K562 (cell line): ENCODE measurements around the gene GMEB2. TPM values are rescaled to one million over a fixed set of nuclear protein-coding genes. Genes with fewer than 3 reads are reported as not detected.

Experiments
- CBFA2T3 ChIP-seq: fragments of 450-650 bp; IDR thresholded peaks from 2 replicates; pipeline ENCODE4 v1.6.1; 2017
- CCNT2 ChIP-seq: IDR thresholded peaks from 2 replicates; pipeline ENCODE4 v1.6.1; 2011; ENCODE audit warnings: borderline replicate concordance, low read depth, mild to moderate bottlenecking, moderate library complexity, mixed read lengths, low read length; ENCODE audit not compliant: insufficient read length; ENCODE audit errors: extremely low read depth
- ELF4 ChIP-seq: fragments of 450-650 bp; formaldehyde crosslinking; IDR thresholded peaks from 2 replicates; pipeline ENCODE4 v1.4.0; 2022; ENCODE audit warnings: missing genetic modification characterization
- KDM2B ChIP-seq: fragments of 250-450 bp; sonication (Bioruptor Pico); IDR thresholded peaks from 2 replicates; pipeline ENCODE4 v1.8.0; 2021; ENCODE audit warnings: mild to moderate bottlenecking, moderate library complexity
- KDM4B ChIP-seq, 2 experiments: fragments of 450-650 bp in 1 of 2; sonication (generic) in 1 of 2; IDR thresholded peaks; 2 replicates each; pipeline ENCODE4 v1.6.1; 2016 to 2017; ENCODE audit warnings: borderline replicate concordance in 2 of 2, antibody characterized with exemption in 1 of 2, low read depth in 1 of 2, mild to moderate bottlenecking in 1 of 2
- KLF1 ChIP-seq: fragments of 450-650 bp; IDR thresholded peaks from 2 replicates; pipeline ENCODE4 v1.6.1; 2016; ENCODE audit warnings: missing genetic modification characterization, missing compliant biosample characterization
- MTA1 ChIP-seq: fragments of 450-650 bp; IDR thresholded peaks from 2 replicates; pipeline ENCODE4 v1.6.1; 2017; ENCODE audit warnings: borderline replicate concordance
- POLR2H ChIP-seq: IDR thresholded peaks from 2 replicates; pipeline ENCODE4 v1.6.1; 2016; ENCODE audit warnings: missing genetic modification characterization, low read depth, mild to moderate bottlenecking, control low read depth, missing compliant biosample characterization, moderate library complexity
- PTTG1 ChIP-seq: fragments of 450-650 bp; IDR thresholded peaks from 2 replicates; pipeline ENCODE4 v1.6.1; 2016; ENCODE audit warnings: low read depth, mild to moderate bottlenecking, missing genetic modification characterization, missing compliant biosample characterization
- SMAD4 ChIP-seq: fragments of 250-450 bp; sonication (Bioruptor Pico); conservative IDR thresholded peaks from 2 replicates; pipeline ENCODE4 v1.8.0; 2021; ENCODE audit warnings: inconsistent platforms, mild to moderate bottlenecking, moderate library complexity
- TBL1XR1 ChIP-seq, 2 experiments: IDR thresholded peaks; 2 replicates each; pipeline ENCODE4 v1.6.1; 2012; ENCODE audit warnings: improper control_type of control experiment in 2 of 2, low read length in 2 of 2, mild to moderate bottlenecking in 1 of 2
- polyA plus RNA-seq, 8 experiments: library from polyadenylated mRNA; depleted of rRNA in 4 of 8; stranded (reverse) in 5 of 8; unstranded in 3 of 8; fragments of >200 nt; fragmentation: Nextera tagmentation in 2 of 8; fragmentation: Illumina TruSeq in 1 of 8; extraction: Ambion mirVana in 2 of 8; extraction: Trizol in 1 of 8; gene quantifications; 2 replicates each; pipeline versions ENCODE4 v1.2.1 to v1.2.3, GENCODE V29; 2011 to 2014; ENCODE audit warnings: inconsistent platforms in 1 of 8, missing spikeins in 1 of 8
- total RNA-seq, 7 experiments: library from RNA; depleted of rRNA in 6 of 7; stranded (reverse); fragments of >200 nt in 6 of 7; fragmentation: Illumina TruSeq in 2 of 7; extraction: Trizol in 2 of 7; gene quantifications; 2 replicates each; pipeline versions ENCODE4 v1.2.1 to v1.2.3, GENCODE V29; 2011 to 2021; ENCODE audit warnings: low replicate concordance in 1 of 7
- TF ChIP-seq, protein P1 (sequence below): fragments of 250-450 bp; sonication (Bioruptor Pico); IDR thresholded peaks from 2 replicates; pipeline ENCODE4 v1.4.0; 2020
- TF ChIP-seq, protein P2 (sequence below): fragments of 200-800 bp; sonication (Bioruptor generic); IDR thresholded peaks from 2 replicates; pipeline ENCODE4 v1.6.1; 2017; ENCODE audit warnings: missing genetic modification characterization, missing compliant biosample characterization
- TF ChIP-seq, protein P3 (sequence below): fragments of 450-650 bp; formaldehyde crosslinking; IDR thresholded peaks from 2 replicates; pipeline ENCODE4 v1.4.0; 2022; ENCODE audit warnings: missing genetic modification characterization
- TF ChIP-seq, protein P4 (sequence below): fragments of 450-650 bp; IDR thresholded peaks from 2 replicates; pipeline ENCODE4 v1.6.1; 2018; ENCODE audit not compliant: partially characterized antibody

Gene GMEB2
- total and polyA plus RNA-seq, 9 of the 15 experiments (the other 6 are each of a cell fraction or from before 2014, with no cell fraction given), result 0.03 to 13.9 (median 6.3) TPM

DNA sequence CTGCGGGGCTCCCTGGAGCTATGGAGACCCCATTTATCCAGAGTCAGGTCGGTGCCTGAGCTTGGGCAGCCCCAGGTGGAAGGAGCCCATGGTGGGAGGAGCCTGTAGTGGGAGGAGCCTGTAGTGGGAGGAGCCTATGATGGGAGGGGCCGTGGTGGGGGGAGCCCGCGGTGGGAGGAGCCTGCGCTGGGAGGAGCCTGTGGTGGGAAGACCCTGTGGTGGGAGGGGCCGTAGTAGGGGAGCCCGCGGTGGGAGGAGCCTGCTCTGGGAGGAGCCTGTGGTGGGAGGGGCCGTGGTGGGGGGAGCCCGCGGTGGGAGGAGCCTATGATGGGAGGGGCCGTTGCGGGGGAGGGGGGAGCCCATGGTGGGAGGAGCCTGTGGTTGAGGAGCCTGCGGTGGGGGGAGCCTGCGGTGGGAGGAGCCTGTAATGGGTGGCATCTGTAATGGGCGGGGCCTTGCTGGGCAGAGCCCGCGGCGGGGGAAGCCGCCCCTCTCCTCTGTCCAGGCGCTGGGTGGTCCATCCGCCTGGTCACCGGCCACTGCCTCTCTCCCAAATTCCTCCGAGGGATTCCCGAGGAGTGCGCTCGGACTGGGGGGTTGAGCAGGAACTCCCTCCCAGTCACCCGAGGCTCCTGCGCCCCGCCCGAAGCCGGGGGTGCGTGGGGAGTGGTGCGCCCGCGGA is 73.5 kb downstream of the GMEB2 start (continued):
- TF ChIP-seq, protein P1, sequence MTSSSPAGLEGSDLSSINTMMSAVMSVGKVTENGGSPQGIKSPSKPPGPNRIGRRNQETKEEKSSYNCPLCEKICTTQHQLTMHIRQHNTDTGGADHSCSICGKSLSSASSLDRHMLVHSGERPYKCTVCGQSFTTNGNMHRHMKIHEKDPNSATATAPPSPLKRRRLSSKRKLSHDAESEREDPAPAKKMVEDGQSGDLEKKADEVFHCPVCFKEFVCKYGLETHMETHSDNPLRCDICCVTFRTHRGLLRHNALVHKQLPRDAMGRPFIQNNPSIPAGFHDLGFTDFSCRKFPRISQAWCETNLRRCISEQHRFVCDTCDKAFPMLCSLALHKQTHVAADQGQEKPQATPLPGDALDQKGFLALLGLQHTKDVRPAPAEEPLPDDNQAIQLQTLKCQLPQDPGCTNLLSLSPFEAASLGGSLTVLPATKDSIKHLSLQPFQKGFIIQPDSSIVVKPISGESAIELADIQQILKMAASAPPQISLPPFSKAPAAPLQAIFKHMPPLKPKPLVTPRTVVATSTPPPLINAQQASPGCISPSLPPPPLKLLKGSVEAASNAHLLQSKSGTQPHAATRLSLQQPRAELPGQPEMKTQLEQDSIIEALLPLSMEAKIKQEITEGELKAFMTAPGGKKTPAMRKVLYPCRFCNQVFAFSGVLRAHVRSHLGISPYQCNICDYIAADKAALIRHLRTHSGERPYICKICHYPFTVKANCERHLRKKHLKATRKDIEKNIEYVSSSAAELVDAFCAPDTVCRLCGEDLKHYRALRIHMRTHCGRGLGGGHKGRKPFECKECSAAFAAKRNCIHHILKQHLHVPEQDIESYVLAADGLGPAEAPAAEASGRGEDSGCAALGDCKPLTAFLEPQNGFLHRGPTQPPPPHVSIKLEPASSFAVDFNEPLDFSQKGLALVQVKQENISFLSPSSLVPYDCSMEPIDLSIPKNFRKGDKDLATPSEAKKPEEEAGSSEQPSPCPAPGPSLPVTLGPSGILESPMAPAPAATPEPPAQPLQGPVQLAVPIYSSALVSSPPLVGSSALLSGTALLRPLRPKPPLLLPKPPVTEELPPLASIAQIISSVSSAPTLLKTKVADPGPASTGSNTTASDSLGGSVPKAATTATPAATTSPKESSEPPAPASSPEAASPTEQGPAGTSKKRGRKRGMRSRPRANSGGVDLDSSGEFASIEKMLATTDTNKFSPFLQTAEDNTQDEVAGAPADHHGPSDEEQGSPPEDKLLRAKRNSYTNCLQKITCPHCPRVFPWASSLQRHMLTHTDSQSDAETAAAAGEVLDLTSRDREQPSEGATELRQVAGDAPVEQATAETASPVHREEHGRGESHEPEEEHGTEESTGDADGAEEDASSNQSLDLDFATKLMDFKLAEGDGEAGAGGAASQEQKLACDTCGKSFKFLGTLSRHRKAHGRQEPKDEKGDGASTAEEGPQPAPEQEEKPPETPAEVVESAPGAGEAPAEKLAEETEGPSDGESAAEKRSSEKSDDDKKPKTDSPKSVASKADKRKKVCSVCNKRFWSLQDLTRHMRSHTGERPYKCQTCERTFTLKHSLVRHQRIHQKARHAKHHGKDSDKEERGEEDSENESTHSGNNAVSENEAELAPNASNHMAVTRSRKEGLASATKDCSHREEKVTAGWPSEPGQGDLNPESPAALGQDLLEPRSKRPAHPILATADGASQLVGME (CRISPR knock-in tag), result no peak
- TF ChIP-seq KDM4B (IDR thresholded peaks at IDR 0.05; ENCODE audit: borderline replicate concordance in 2 of 2, low read depth in 1 of 2) (0 out of 4 replicates have a peak, but pooled peaks of 1 of the 2 experiments have one; percentile 25), CBFA2T3 (no peak), MTA1 (no peak), PTTG1 (tag) (no peak), CCNT2 (peak; percentile 76), ELF4 (no peak), KLF1 (tag) (no peak), KDM2B (0 out of 2 replicates have a peak, but pooled peaks have one; percentile 11), TBL1XR1 (IDR thresholded peaks at IDR 0.05; ENCODE audit: low read length in 2 of 2) (no peak), POLR2H (no peak), SMAD4 (CRISPR knock-in tag) (no peak)
- TF ChIP-seq, protein P2, sequence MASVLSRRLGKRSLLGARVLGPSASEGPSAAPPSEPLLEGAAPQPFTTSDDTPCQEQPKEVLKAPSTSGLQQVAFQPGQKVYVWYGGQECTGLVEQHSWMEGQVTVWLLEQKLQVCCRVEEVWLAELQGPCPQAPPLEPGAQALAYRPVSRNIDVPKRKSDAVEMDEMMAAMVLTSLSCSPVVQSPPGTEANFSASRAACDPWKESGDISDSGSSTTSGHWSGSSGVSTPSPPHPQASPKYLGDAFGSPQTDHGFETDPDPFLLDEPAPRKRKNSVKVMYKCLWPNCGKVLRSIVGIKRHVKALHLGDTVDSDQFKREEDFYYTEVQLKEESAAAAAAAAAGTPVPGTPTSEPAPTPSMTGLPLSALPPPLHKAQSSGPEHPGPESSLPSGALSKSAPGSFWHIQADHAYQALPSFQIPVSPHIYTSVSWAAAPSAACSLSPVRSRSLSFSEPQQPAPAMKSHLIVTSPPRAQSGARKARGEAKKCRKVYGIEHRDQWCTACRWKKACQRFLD, result no peak
- TF ChIP-seq, protein P3, sequence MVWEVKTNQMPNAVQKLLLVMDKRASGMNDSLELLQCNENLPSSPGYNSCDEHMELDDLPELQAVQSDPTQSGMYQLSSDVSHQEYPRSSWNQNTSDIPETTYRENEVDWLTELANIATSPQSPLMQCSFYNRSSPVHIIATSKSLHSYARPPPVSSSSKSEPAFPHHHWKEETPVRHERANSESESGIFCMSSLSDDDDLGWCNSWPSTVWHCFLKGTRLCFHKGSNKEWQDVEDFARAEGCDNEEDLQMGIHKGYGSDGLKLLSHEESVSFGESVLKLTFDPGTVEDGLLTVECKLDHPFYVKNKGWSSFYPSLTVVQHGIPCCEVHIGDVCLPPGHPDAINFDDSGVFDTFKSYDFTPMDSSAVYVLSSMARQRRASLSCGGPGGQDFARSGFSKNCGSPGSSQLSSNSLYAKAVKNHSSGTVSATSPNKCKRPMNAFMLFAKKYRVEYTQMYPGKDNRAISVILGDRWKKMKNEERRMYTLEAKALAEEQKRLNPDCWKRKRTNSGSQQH (CRISPR knock-in tag), result no peak
- TF ChIP-seq, protein P4, sequence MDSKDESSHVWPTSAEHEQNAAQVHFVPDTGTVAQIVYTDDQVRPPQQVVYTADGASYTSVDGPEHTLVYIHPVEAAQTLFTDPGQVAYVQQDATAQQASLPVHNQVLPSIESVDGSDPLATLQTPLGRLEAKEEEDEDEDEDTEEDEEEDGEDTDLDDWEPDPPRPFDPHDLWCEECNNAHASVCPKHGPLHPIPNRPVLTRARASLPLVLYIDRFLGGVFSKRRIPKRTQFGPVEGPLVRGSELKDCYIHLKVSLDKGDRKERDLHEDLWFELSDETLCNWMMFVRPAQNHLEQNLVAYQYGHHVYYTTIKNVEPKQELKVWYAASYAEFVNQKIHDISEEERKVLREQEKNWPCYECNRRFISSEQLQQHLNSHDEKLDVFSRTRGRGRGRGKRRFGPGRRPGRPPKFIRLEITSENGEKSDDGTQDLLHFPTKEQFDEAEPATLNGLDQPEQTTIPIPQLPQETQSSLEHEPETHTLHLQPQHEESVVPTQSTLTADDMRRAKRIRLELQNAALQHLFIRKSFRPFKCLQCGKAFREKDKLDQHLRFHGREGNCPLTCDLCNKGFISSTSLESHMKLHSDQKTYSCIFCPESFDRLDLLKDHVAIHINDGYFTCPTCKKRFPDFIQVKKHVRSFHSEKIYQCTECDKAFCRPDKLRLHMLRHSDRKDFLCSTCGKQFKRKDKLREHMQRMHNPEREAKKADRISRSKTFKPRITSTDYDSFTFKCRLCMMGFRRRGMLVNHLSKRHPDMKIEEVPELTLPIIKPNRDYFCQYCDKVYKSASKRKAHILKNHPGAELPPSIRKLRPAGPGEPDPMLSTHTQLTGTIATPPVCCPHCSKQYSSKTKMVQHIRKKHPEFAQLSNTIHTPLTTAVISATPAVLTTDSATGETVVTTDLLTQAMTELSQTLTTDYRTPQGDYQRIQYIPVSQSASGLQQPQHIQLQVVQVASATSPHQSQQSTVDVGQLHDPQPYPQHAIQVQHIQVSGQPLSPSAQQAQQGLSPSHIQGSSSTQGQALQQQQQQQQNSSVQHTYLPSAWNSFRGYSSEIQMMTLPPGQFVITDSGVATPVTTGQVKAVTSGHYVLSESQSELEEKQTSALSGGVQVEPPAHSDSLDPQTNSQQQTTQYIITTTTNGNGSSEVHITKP, result peak; percentile 16
